ENCODE results near the gene BPIFB4.
"Not testable (repeated sequence)": the region's sequence is repeated elsewhere in the genome, so short reads cannot be mapped to it uniquely, and the experiment has no call there.

Gene BPIFB4

GRCh38 chr20:33112547-33113386 is 33.3 kb downstream of the BPIFB4 start:
- Mint-ChIP-seq H3K4me3 (no peak overlapping the region), H3K9me3 (no peaks in the 10 kb centered on the region), H3K27me3 (no peaks in the 10 kb centered on the region), H3K4me1 (ENCODE audit: low read depth) (no peaks in the 10 kb centered on the region), H3K36me3 (ENCODE audit: low read depth) (no peaks in the 10 kb centered on the region), H3K27ac (no peak overlapping the region)

- Mint-ChIP-seq H3K9me3 (no peaks in the 10 kb centered on the region), H3K27ac (no peak overlapping the region), H3K27me3 (no peaks in the 10 kb centered on the region), H3K4me3 (no peak overlapping the region), H3K4me1 (ENCODE audit: low read depth) (no peaks in the 10 kb centered on the region), H3K36me3 (ENCODE audit: low read depth) (no peaks in the 10 kb centered on the region)
Measured at GRCh38 chr20:33113387-33113908, 34.0 kb downstream of the BPIFB4 start.

GRCh38 chr20:33115501-33115900 is 36.1 kb downstream of the BPIFB4 start:
- H3K4me1 Mint-ChIP-seq (ENCODE audit: low read depth): peaks cover 11% of the 10 kb centered on the region
- H3K9me3 Mint-ChIP-seq; H3K4me3 Mint-ChIP-seq; H3K36me3 Mint-ChIP-seq (ENCODE audit: low read depth); H3K27me3 Mint-ChIP-seq; H3K27ac Mint-ChIP-seq: not testable (repeated sequence)

- peaks cover 12% of the 10 kb centered on the region for H3K4me1 Mint-ChIP-seq (ENCODE audit: low read depth)
- peaks cover 9% of the 10 kb centered on the region for H3K27me3 Mint-ChIP-seq
- H3K9me3 Mint-ChIP-seq: peaks cover 5% of the 10 kb centered on the region
- no peak overlapping the region for H3K4me3 Mint-ChIP-seq
- H3K27ac Mint-ChIP-seq: no peak overlapping the region
- H3K36me3 Mint-ChIP-seq (ENCODE audit: low read depth): peaks cover 5% of the 10 kb centered on the region
Measured at GRCh38 chr20:33119725-33120720, 40.6 kb downstream of the BPIFB4 start.

- H3K36me3 Mint-ChIP-seq (ENCODE audit: low read depth): peaks cover 5% of the 10 kb centered on the region
- H3K27me3 Mint-ChIP-seq: peaks cover 12% of the 10 kb centered on the region
- H3K4me1 Mint-ChIP-seq (ENCODE audit: low read depth): peaks cover 12% of the 10 kb centered on the region
- H3K9me3 Mint-ChIP-seq: peaks cover 5% of the 10 kb centered on the region
- no peak overlapping the region for H3K4me3 Mint-ChIP-seq
- no peak overlapping the region for H3K27ac Mint-ChIP-seq
Measured at GRCh38 chr20:33120934-33121333, 41.5 kb downstream of the BPIFB4 start.

GRCh38 chr20:33122297-33122696 is 42.9 kb downstream of the BPIFB4 start:
- H3K27ac Mint-ChIP-seq; H3K36me3 Mint-ChIP-seq (ENCODE audit: low read depth); H3K9me3 Mint-ChIP-seq; H3K4me3 Mint-ChIP-seq: not testable (repeated sequence)
- peaks cover 12% of the 10 kb centered on the region for H3K4me1 Mint-ChIP-seq (ENCODE audit: low read depth)
- peaks cover 12% of the 10 kb centered on the region for H3K27me3 Mint-ChIP-seq

- Mint-ChIP-seq H3K27ac (no peak overlapping the region), H3K27me3 (peaks cover 14% of the 10 kb centered on the region), H3K4me1 (ENCODE audit: low read depth) (peaks cover 12% of the 10 kb centered on the region), H3K36me3 (ENCODE audit: low read depth) (peaks cover 5% of the 10 kb centered on the region), H3K9me3 (peaks cover 5% of the 10 kb centered on the region), H3K4me3 (no peak overlapping the region)
Measured at GRCh38 chr20:33124261-33124660, 44.8 kb downstream of the BPIFB4 start.

GRCh38 chr20:33124994-33125393 is 45.6 kb downstream of the BPIFB4 start:
- no peak overlapping the region for H3K27ac Mint-ChIP-seq
- H3K4me1 Mint-ChIP-seq (ENCODE audit: low read depth): peaks cover 6% of the 10 kb centered on the region
- peaks cover 5% of the 10 kb centered on the region for H3K36me3 Mint-ChIP-seq (ENCODE audit: low read depth)
- no peak overlapping the region for H3K4me3 Mint-ChIP-seq
- peaks cover 5% of the 10 kb centered on the region for H3K9me3 Mint-ChIP-seq
- H3K27me3 Mint-ChIP-seq: peaks cover 20% of the 10 kb centered on the region

GRCh38 chr20:33125983-33126382 is 46.5 kb downstream of the BPIFB4 start:
- no peaks in the 10 kb centered on the region for H3K4me1 Mint-ChIP-seq (ENCODE audit: low read depth)
- H3K36me3 Mint-ChIP-seq (ENCODE audit: low read depth): peaks cover 5% of the 10 kb centered on the region
- H3K27me3 Mint-ChIP-seq: peaks cover 20% of the 10 kb centered on the region
- peaks cover 5% of the 10 kb centered on the region for H3K9me3 Mint-ChIP-seq
- no peak overlapping the region for H3K4me3 Mint-ChIP-seq
- H3K27ac Mint-ChIP-seq: no peak overlapping the region

- H3K4me3 Mint-ChIP-seq: no peak overlapping the region
- H3K9me3 Mint-ChIP-seq: no peaks in the 10 kb centered on the region
- no peaks in the 10 kb centered on the region for H3K4me1 Mint-ChIP-seq (ENCODE audit: low read depth)
- no peaks in the 10 kb centered on the region for H3K36me3 Mint-ChIP-seq (ENCODE audit: low read depth)
- no peak overlapping the region for H3K27ac Mint-ChIP-seq
- H3K27me3 Mint-ChIP-seq: peaks cover 20% of the 10 kb centered on the region
Measured at GRCh38 chr20:33127422-33128097, 48.1 kb downstream of the BPIFB4 start.

GRCh38 chr20:33130568-33131061 is 51.2 kb downstream of the BPIFB4 start:
- no peak overlapping the region for H3K4me3 Mint-ChIP-seq

GRCh38 chr20:33131949-33132473 is 52.6 kb downstream of the BPIFB4 start:
- Mint-ChIP-seq H3K27me3 (peaks cover 7% of the 10 kb centered on the region), H3K36me3 (ENCODE audit: low read depth) (no peaks in the 10 kb centered on the region), H3K4me1 (ENCODE audit: low read depth) (no peaks in the 10 kb centered on the region), H3K27ac (no peak overlapping the region), H3K9me3 (no peaks in the 10 kb centered on the region), H3K4me3 (no peak overlapping the region)

More at GRCh38 chr20:33130568-33131061, 51.2 kb downstream of the BPIFB4 start:
- Mint-ChIP-seq H3K4me1 (ENCODE audit: low read depth) (no peaks in the 10 kb centered on the region), H3K27ac (no peak overlapping the region), H3K27me3 (peaks cover 7% of the 10 kb centered on the region), H3K9me3 (no peaks in the 10 kb centered on the region), H3K36me3 (ENCODE audit: low read depth) (no peaks in the 10 kb centered on the region)

- Mint-ChIP-seq H3K4me1 (ENCODE audit: low read depth) (no peaks in the 10 kb centered on the region), H3K36me3 (ENCODE audit: low read depth) (no peaks in the 10 kb centered on the region), H3K27me3 (peaks cover 7% of the 10 kb centered on the region), H3K4me3 (no peak overlapping the region), H3K27ac (no peak overlapping the region), H3K9me3 (no peaks in the 10 kb centered on the region)
Measured at GRCh38 chr20:33132513-33133372, 53.3 kb downstream of the BPIFB4 start.
